DOHH2 (cell line): ENCODE results near the gene SETD1A.

ENCODE experiments used
- H3F3A ChIP-seq: fragments of 200-600 bp; sonication (generic), shearing (Covaris generic); 2 replicates; pipeline ENCODE4 v1.6.0; 2016; ENCODE audit warnings: antibody characterized with exemption, mild to moderate bottlenecking; ENCODE audit not compliant: control insufficient read depth, insufficient read depth
- H3K27ac ChIP-seq: fragments of 200-600 bp; sonication (generic); 2 replicates; pipeline ENCODE4 v1.5.1; 2014; ENCODE audit warnings: low read depth, mild to moderate bottlenecking, low read length, moderate library complexity
- H3K27me3 ChIP-seq: fragments of 200-600 bp; sonication (generic); 2 replicates; pipeline ENCODE4 v1.6.1; 2014; ENCODE audit warnings: mild to moderate bottlenecking, low read length, mixed read lengths; ENCODE audit not compliant: control insufficient read depth
- H3K36me3 ChIP-seq: fragments of 200-600 bp; sonication (generic); 2 replicates; pipeline ENCODE4 v1.6.1; 2014; ENCODE audit warnings: mild to moderate bottlenecking, low read length, moderate library complexity, mixed read lengths; ENCODE audit not compliant: control insufficient read depth
- H3K4me1 ChIP-seq: fragments of 200-600 bp; sonication (generic); 2 replicates; pipeline ENCODE4 v1.6.1; 2014; ENCODE audit warnings: mild to moderate bottlenecking, low read length, mixed read lengths; ENCODE audit not compliant: control insufficient read depth
- H3K4me2 ChIP-seq: fragments of 200-600 bp; sonication (generic); 2 replicates; pipeline ENCODE4 v1.6.0; 2014; ENCODE audit warnings: mild to moderate bottlenecking, low read length, moderate library complexity
- H3K4me3 ChIP-seq: fragments of 200-600 bp; sonication (generic); 2 replicates; pipeline ENCODE4 v1.5.1; 2014; ENCODE audit warnings: mild to moderate bottlenecking, low read length, mixed read lengths
- H3K79me2 ChIP-seq: fragments of 200-600 bp; sonication (generic); 2 replicates; pipeline ENCODE4 v1.6.1; 2014; ENCODE audit warnings: mild to moderate bottlenecking, low read length, mixed read lengths; ENCODE audit not compliant: control insufficient read depth
- H3K9me2 ChIP-seq: fragments of 200-600 bp; sonication (generic); replicated peaks from 2 replicates; pipeline ENCODE4 v1.6.1; 2014; ENCODE audit warnings: mild to moderate bottlenecking, low read length, mixed read lengths; ENCODE audit not compliant: control insufficient read depth
- H3K9me3 ChIP-seq: fragments of 200-600 bp; sonication (generic); 2 replicates; pipeline ENCODE4 v1.6.1; 2014; ENCODE audit warnings: antibody characterized with exemption, low read length, mixed read lengths; ENCODE audit not compliant: control insufficient read depth, insufficient read depth
- H4K20me1 ChIP-seq: fragments of 200-600 bp; sonication (generic); 2 replicates; pipeline ENCODE4 v1.6.0; 2014; ENCODE audit warnings: low read depth, mild to moderate bottlenecking, antibody characterized with exemption, low read length, moderate library complexity; ENCODE audit not compliant: control insufficient read depth, insufficient read depth
- EZH2phosphoT487 ChIP-seq: fragments of 200-600 bp; sonication (generic); IDR thresholded peaks from 2 replicates; pipeline ENCODE4 v1.6.1; 2017; ENCODE audit warnings: borderline replicate concordance, mild to moderate bottlenecking, antibody characterized with exemption, low read length, moderate library complexity, mixed read lengths
- TF ChIP-seq, protein P1 (sequence below): fragments of 200-600 bp; sonication (generic); IDR thresholded peaks from one replicate; pipeline ENCODE4 v1.5.1; 2014; ENCODE audit warnings: antibody characterized with exemption, mild to moderate bottlenecking, low read depth, low read length; ENCODE audit not compliant: poor library complexity, severe bottlenecking

Gene SETD1A

DNA sequence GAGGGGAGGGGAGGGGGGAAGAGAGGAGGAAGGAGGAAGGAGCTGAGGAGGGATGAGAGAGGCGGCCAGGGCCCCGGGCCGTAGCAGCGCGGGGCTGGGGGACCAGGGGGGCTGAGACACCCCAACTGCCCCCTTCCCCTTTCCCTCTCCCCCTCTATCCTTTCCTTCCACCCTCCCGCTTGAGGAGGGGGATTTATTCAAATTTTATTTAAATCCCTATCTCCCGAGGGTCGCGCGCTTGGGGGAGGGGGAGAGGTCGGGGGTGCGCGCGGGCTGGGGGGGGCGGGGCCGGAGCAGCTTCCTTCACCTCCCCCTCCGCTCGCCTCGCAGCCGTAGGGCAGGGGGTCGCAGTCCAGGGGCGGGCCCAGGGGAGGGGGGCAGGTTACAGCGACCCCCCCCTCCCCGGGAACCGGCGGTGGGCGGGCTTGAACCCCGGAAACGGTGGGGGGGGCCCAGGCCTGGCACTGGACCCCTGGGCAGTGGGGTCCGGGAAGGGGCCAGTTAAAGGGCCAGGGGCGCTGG is 33.9 kb upstream of the SETD1A start, which contains the start of gene FBXL19:
Gene FBXL19, plus strand, starts transcription at position 19 of the 522 bp plus-strand sequence. CDS start 2,183 bp downstream, outside the sequence.
- TF ChIP-seq, protein P1, sequence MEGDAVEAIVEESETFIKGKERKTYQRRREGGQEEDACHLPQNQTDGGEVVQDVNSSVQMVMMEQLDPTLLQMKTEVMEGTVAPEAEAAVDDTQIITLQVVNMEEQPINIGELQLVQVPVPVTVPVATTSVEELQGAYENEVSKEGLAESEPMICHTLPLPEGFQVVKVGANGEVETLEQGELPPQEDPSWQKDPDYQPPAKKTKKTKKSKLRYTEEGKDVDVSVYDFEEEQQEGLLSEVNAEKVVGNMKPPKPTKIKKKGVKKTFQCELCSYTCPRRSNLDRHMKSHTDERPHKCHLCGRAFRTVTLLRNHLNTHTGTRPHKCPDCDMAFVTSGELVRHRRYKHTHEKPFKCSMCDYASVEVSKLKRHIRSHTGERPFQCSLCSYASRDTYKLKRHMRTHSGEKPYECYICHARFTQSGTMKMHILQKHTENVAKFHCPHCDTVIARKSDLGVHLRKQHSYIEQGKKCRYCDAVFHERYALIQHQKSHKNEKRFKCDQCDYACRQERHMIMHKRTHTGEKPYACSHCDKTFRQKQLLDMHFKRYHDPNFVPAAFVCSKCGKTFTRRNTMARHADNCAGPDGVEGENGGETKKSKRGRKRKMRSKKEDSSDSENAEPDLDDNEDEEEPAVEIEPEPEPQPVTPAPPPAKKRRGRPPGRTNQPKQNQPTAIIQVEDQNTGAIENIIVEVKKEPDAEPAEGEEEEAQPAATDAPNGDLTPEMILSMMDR, result no peak
- no peak for TF ChIP-seq EZH2phosphoT487

GRCh38 chr16:30924076-30924912 is 33.3 kb upstream of the SETD1A start:
- H4K20me1 ChIP-seq, result no peaks in the 10 kb centered on the region
- peaks cover 20% of the 10 kb centered on the region for H3K36me3 ChIP-seq
- peaks cover 20% of the 10 kb centered on the region for H3K79me2 ChIP-seq
- no peaks in the 10 kb centered on the region for H3K9me3 ChIP-seq
- H3K27me3 ChIP-seq, result no peaks in the 10 kb centered on the region
- peaks cover 33% of the 10 kb centered on the region for H3K4me1 ChIP-seq
- 0 out of 2 replicates have a peak overlapping the region, but pooled peaks have one; percentile 30 for H3K27ac ChIP-seq
- no peaks in the 10 kb centered on the region for H3K9me2 ChIP-seq
- TF ChIP-seq, protein P1, result no peak
- TF ChIP-seq EZH2phosphoT487, result no peak
- peak overlapping the region; percentile 80 for H3K4me3 ChIP-seq
- peak overlapping the region; percentile 89 for H3K4me2 ChIP-seq
- H3F3A ChIP-seq, result peaks cover 4% of the 10 kb centered on the region; the same call in 1 of the 2 replicates

More for the DNA sequence above, 33.9 kb upstream of the SETD1A start, which contains the start of gene FBXL19:
- peak within 1 kb of the TSS; percentile 89 for H3K4me2 ChIP-seq
- H4K20me1 ChIP-seq, result no peaks in the 10 kb centered on the region
- H3K79me2 ChIP-seq, result peaks cover 20% of the 10 kb centered on the region
- peaks cover 15% of the 10 kb centered on the region for H3K36me3 ChIP-seq
- peak within 1 kb of the TSS; percentile 75 for H3K27ac ChIP-seq
- no peaks in the 10 kb centered on the region for H3K9me2 ChIP-seq
- peaks cover 33% of the 10 kb centered on the region for H3K4me1 ChIP-seq
- peaks cover 4% of the 10 kb centered on the region; the same call in 1 of the 2 replicates for H3F3A ChIP-seq
- H3K9me3 ChIP-seq, result no peaks in the 10 kb centered on the region
- no peaks in the 10 kb centered on the region for H3K27me3 ChIP-seq
- peak within 1 kb of the TSS; percentile 80 for H3K4me3 ChIP-seq

- no peaks in the 10 kb centered on the region for H3K9me3 ChIP-seq
- H3K4me3 ChIP-seq, result peak overlapping the region; percentile 80
- peaks cover 33% of the 10 kb centered on the region for H3K4me1 ChIP-seq
- peaks cover 24% of the 10 kb centered on the region for H3K36me3 ChIP-seq
- TF ChIP-seq, protein P1, result no peak
- no peak for TF ChIP-seq EZH2phosphoT487
- H3K27me3 ChIP-seq, result no peaks in the 10 kb centered on the region
- H3K27ac ChIP-seq, result 0 out of 2 replicates have a peak overlapping the region, but pooled peaks have one; percentile 14
- no peaks in the 10 kb centered on the region for H3K9me2 ChIP-seq
- H4K20me1 ChIP-seq, result no peaks in the 10 kb centered on the region
- peaks cover 20% of the 10 kb centered on the region for H3K79me2 ChIP-seq
- H3F3A ChIP-seq, result peaks cover 4% of the 10 kb centered on the region; the same call in 1 of the 2 replicates
- H3K4me2 ChIP-seq, result peak overlapping the region; percentile 89
Measured at GRCh38 chr16:30924913-30925631, 32.5 kb upstream of the SETD1A start.
